Measurements from ENCODE around the gene PIK3AP1. TPM values are rescaled to one million over a fixed set of nuclear protein-coding genes. Genes with fewer than 3 reads are reported as not detected.
"Not testable (repeated sequence)": the region's sequence is repeated elsewhere in the genome, so short reads cannot be mapped to it uniquely, and the experiment has no call there.

PIK3AP1 gene
- total RNA-seq, 1 experiment from 2014 or later = 131 TPM

DNA sequence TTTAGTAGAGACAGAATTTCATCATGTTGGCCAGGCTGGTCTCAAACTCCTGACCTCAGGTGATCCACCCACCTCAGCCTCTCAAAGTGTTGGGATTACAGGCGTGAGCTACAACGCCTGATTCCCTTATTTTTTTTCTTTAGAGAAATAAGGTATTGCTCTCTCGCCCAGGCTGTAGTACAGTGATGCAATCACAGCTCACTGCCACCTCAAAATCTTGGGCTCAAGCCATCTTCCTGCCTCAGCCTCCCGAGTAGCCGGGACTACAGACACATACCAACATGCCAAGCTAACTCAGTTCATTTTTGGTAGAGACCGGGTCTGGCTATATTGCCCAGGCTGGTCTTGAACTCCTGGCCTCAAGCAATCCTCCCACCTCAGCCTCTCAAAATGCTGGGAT lies 21.2 kb upstream of the PIK3AP1 start:
- H3K9me2 ChIP-seq (replicated peaks; ENCODE audit: insufficient read depth, low read length); H3K27me3 ChIP-seq (ENCODE audit: low read length); H2AFZ ChIP-seq (ENCODE audit: low read length); H3K9ac ChIP-seq (ENCODE audit: low read length); H4K20me1 ChIP-seq (ENCODE audit: insufficient read depth, low read depth, low read length); H3K4me2 ChIP-seq (ENCODE audit: low read depth, low read length, poor library complexity, severe bottlenecking); H3K4me3 ChIP-seq (ENCODE audit: low read length); H3K9me3 ChIP-seq (ENCODE audit: low read length); DNase-seq: not testable (repeated sequence)
- peaks cover 14% of the 10 kb centered on the region for H3K36me3 ChIP-seq (ENCODE audit: insufficient read depth, low read length)
- H3K79me2 ChIP-seq (ENCODE audit: low read length) = peaks cover 79% of the 10 kb centered on the region
- peak overlapping the region; percentile 94 for H3K27ac ChIP-seq (ENCODE audit: low read length)
- peaks cover 74% of the 10 kb centered on the region for H3K4me1 ChIP-seq (ENCODE audit: low read length)

DNA sequence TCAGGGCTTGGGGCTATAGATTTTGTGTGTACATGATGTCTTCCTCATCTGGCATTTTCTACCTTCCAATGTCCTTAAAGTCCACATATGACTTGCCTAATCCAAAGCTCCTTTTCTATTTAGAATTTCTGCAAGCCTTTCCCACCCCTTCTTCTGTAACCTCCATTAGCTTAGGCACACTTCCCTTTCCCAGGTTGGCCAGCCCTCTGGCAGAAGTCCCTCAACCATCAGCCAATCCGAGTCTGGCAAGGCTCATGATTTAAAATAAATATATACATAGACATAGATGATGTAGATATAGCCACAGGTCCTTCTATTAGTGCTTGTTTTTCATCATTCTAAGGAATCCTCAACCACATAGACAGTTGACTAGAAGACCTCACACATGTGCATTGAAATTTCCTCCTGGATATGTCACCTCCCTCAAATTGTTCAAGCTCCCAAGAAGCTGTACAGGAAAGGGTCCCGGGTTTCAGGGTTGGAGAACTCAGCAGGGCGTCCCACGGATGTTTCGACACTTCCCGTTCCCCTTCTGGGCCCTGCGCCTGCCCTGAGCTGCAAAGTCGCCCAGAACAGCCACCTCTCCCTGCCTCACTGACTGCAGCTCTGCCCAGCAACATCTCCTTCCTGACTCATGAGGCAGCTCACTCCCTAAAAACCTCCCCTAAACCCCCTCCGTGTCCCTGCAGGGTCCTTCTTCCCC lies 20.4 kb upstream of the PIK3AP1 start:
- Histone ChIP-seq H3K27me3 (ENCODE audit: low read length) (no peaks in the 10 kb centered on the region), H3K4me2 (ENCODE audit: low read depth, low read length, poor library complexity, severe bottlenecking) (peak overlapping the region; percentile 97), H4K20me1 (ENCODE audit: insufficient read depth, low read depth, low read length) (no peaks in the 10 kb centered on the region), H3K9ac (ENCODE audit: low read length) (peak overlapping the region; percentile 66), H3K9me2 (replicated peaks; ENCODE audit: insufficient read depth, low read length) (no peaks in the 10 kb centered on the region), H3K9me3 (ENCODE audit: low read length) (no peaks in the 10 kb centered on the region), H3K36me3 (ENCODE audit: insufficient read depth, low read length) (peaks cover 10% of the 10 kb centered on the region), H3K27ac (ENCODE audit: low read length) (peak overlapping the region; percentile 94), H3K4me1 (ENCODE audit: low read length) (peaks cover 67% of the 10 kb centered on the region), H3K4me3 (ENCODE audit: low read length) (peak overlapping the region; percentile 62), H2AFZ (ENCODE audit: low read length) (no peak overlapping the region), H3K79me2 (ENCODE audit: low read length) (peaks cover 71% of the 10 kb centered on the region)
- DNase-seq = peak; percentile 64

- Histone ChIP-seq H3K4me1 (ENCODE audit: low read length) (peaks cover 63% of the 10 kb centered on the region), H3K4me3 (ENCODE audit: low read length) (peak overlapping the region; percentile 62), H3K9ac (ENCODE audit: low read length) (peak overlapping the region; percentile 66), H3K27me3 (ENCODE audit: low read length) (no peaks in the 10 kb centered on the region), H3K9me2 (replicated peaks; ENCODE audit: insufficient read depth, low read length) (no peaks in the 10 kb centered on the region), H3K36me3 (ENCODE audit: insufficient read depth, low read length) (peaks cover 7% of the 10 kb centered on the region), H4K20me1 (ENCODE audit: insufficient read depth, low read depth, low read length) (no peaks in the 10 kb centered on the region), H3K4me2 (ENCODE audit: low read depth, low read length, poor library complexity, severe bottlenecking) (peak overlapping the region; percentile 97), H3K9me3 (ENCODE audit: low read length) (no peaks in the 10 kb centered on the region), H3K79me2 (ENCODE audit: low read length) (peaks cover 66% of the 10 kb centered on the region), H3K27ac (ENCODE audit: low read length) (peak overlapping the region; percentile 94), H2AFZ (ENCODE audit: low read length) (no peak overlapping the region)
- DNase-seq = no peak
Observed at GRCh38 chr10:96740141-96740540, 19.8 kb upstream of the PIK3AP1 start.

GRCh38 chr10:96737307-96737902 lies 17.1 kb upstream of the PIK3AP1 start:
- not testable (repeated sequence) for H4K20me1 ChIP-seq (ENCODE audit: insufficient read depth, low read depth, low read length); H3K9me3 ChIP-seq (ENCODE audit: low read length); H3K36me3 ChIP-seq (ENCODE audit: insufficient read depth, low read length); H3K27me3 ChIP-seq (ENCODE audit: low read length); H3K9me2 ChIP-seq (replicated peaks; ENCODE audit: insufficient read depth, low read length); H2AFZ ChIP-seq (ENCODE audit: low read length)
- H3K9ac ChIP-seq (ENCODE audit: low read length) = peak overlapping the region; percentile 83
- H3K4me1 ChIP-seq (ENCODE audit: low read length) = peaks cover 39% of the 10 kb centered on the region
- peak overlapping the region; percentile 94 for H3K27ac ChIP-seq (ENCODE audit: low read length)
- peak; percentile 84 for DNase-seq
- H3K4me3 ChIP-seq (ENCODE audit: low read length) = peak overlapping the region; percentile 81
- H3K4me2 ChIP-seq (ENCODE audit: low read depth, low read length, poor library complexity, severe bottlenecking) = peak overlapping the region; percentile 97
- peaks cover 45% of the 10 kb centered on the region for H3K79me2 ChIP-seq (ENCODE audit: low read length)

GRCh38 chr10:96724621-96725020 lies 4.3 kb upstream of the PIK3AP1 start:
- no peak overlapping the region for H3K4me2 ChIP-seq (ENCODE audit: low read depth, low read length, poor library complexity, severe bottlenecking)
- DNase-seq = no peak
- H3K9me2 ChIP-seq (replicated peaks; ENCODE audit: insufficient read depth, low read length) = no peaks in the 10 kb centered on the region
- peaks cover 5% of the 10 kb centered on the region for H3K79me2 ChIP-seq (ENCODE audit: low read length)
- no peaks in the 10 kb centered on the region for H4K20me1 ChIP-seq (ENCODE audit: insufficient read depth, low read depth, low read length)
- no peak overlapping the region for H3K4me3 ChIP-seq (ENCODE audit: low read length)
- no peaks in the 10 kb centered on the region for H3K36me3 ChIP-seq (ENCODE audit: insufficient read depth, low read length)
- no peak overlapping the region for H3K27ac ChIP-seq (ENCODE audit: low read length)
- no peak overlapping the region for H2AFZ ChIP-seq (ENCODE audit: low read length)
- no peaks in the 10 kb centered on the region for H3K27me3 ChIP-seq (ENCODE audit: low read length)
- H3K9ac ChIP-seq (ENCODE audit: low read length) = no peak overlapping the region
- peaks cover 35% of the 10 kb centered on the region for H3K4me1 ChIP-seq (ENCODE audit: low read length)
- no peaks in the 10 kb centered on the region; the same call in 1 of the 2 replicates for H3K9me3 ChIP-seq (ENCODE audit: low read length)

DNA sequence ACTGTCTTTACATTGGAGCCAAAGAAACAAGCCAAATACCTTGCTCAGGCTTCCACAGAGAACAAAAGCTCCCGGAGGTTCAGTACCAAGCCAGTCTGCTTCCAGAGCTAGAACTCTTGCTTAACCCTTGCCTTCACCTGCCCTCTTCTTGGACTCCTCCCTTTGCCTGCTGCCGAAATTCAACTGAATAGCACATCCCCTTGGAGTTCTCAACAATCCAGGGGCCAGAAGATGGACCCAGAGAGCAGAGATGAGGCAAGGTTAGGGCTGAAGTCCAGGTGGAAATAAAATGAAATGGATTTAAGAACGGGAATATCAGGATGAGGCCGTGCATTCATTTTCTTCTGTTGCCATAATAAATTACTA lies 876 bp upstream of the PIK3AP1 start:
- Histone ChIP-seq H3K9ac (ENCODE audit: low read length) (peak overlapping the region; percentile 97), H3K79me2 (ENCODE audit: low read length) (peaks cover 39% of the 10 kb centered on the region), H3K9me3 (ENCODE audit: low read length) (no peaks in the 10 kb centered on the region; the same call in 1 of the 2 replicates), H3K27me3 (ENCODE audit: low read length) (no peaks in the 10 kb centered on the region), H4K20me1 (ENCODE audit: insufficient read depth, low read depth, low read length) (peaks cover 11% of the 10 kb centered on the region; the same call in 1 of the 2 replicates), H3K9me2 (replicated peaks; ENCODE audit: insufficient read depth, low read length) (no peaks in the 10 kb centered on the region), H3K4me1 (ENCODE audit: low read length) (peaks cover 40% of the 10 kb centered on the region), H2AFZ (ENCODE audit: low read length) (no peak overlapping the region), H3K4me3 (ENCODE audit: low read length) (peak overlapping the region; percentile 91), H3K27ac (ENCODE audit: low read length) (peak overlapping the region; percentile 98), H3K36me3 (ENCODE audit: insufficient read depth, low read length) (peaks cover 10% of the 10 kb centered on the region), H3K4me2 (ENCODE audit: low read depth, low read length, poor library complexity, severe bottlenecking) (peak overlapping the region; percentile 82)
- no peak for DNase-seq

DNA sequence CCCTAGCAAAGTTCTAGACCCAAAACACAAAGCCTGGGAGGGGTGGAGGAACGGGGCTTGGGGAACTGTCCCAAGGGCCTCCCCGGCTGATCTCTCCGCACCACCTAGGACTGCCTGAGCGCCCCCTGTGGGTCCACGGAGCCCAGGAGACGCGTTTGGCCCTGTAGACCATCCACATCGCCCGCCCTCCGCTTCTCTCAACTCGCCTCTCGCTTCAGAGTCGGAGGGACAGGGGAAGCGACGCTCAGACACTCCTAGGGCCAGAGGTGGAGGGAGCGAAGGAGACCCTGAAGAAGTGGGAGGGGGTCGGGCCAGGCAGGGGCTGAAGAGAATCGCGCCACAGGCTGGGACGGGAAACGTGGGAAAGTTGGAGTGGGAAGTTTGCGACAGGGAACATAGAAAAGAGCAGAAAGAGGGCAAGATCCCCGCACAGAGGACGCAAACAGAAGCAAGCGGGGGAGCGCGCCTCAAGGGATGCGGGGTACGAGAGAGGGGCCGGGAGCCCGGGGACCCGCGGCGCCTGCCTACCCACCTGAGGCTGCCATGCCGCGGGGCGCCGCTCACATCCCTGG lies 378 bp downstream of the PIK3AP1 start:
- peak; percentile 90 for DNase-seq
- no peak overlapping the region for H2AFZ ChIP-seq (ENCODE audit: low read length)
- H3K4me2 ChIP-seq (ENCODE audit: low read depth, low read length, poor library complexity, severe bottlenecking) = peak overlapping the region; percentile 82
- peaks cover 12% of the 10 kb centered on the region for H3K36me3 ChIP-seq (ENCODE audit: insufficient read depth, low read length)
- no peaks in the 10 kb centered on the region for H3K9me2 ChIP-seq (replicated peaks; ENCODE audit: insufficient read depth, low read length)
- H3K27ac ChIP-seq (ENCODE audit: low read length) = peak overlapping the region; percentile 98
- no peaks in the 10 kb centered on the region for H3K9me3 ChIP-seq (ENCODE audit: low read length)
- H4K20me1 ChIP-seq (ENCODE audit: insufficient read depth, low read depth, low read length) = peaks cover 13% of the 10 kb centered on the region; the same call in 1 of the 2 replicates
- H3K79me2 ChIP-seq (ENCODE audit: low read length) = peaks cover 51% of the 10 kb centered on the region
- H3K9ac ChIP-seq (ENCODE audit: low read length) = peak overlapping the region; percentile 97
- no peaks in the 10 kb centered on the region for H3K27me3 ChIP-seq (ENCODE audit: low read length)
- peaks cover 41% of the 10 kb centered on the region for H3K4me1 ChIP-seq (ENCODE audit: low read length)
- H3K4me3 ChIP-seq (ENCODE audit: low read length) = peak overlapping the region; percentile 91

GRCh38 chr10:96719200-96719599 lies 1.1 kb downstream of the PIK3AP1 start:
- no peak for DNase-seq
- Histone ChIP-seq H2AFZ (ENCODE audit: low read length) (no peak overlapping the region), H3K79me2 (ENCODE audit: low read length) (peaks cover 58% of the 10 kb centered on the region), H3K27me3 (ENCODE audit: low read length) (no peaks in the 10 kb centered on the region), H3K36me3 (ENCODE audit: insufficient read depth, low read length) (peaks cover 15% of the 10 kb centered on the region), H3K4me3 (ENCODE audit: low read length) (peak overlapping the region; percentile 91), H3K9me2 (replicated peaks; ENCODE audit: insufficient read depth, low read length) (no peaks in the 10 kb centered on the region), H3K4me2 (ENCODE audit: low read depth, low read length, poor library complexity, severe bottlenecking) (peak overlapping the region; percentile 82), H3K9ac (ENCODE audit: low read length) (peak overlapping the region; percentile 97), H3K9me3 (ENCODE audit: low read length) (no peaks in the 10 kb centered on the region), H3K4me1 (ENCODE audit: low read length) (peaks cover 47% of the 10 kb centered on the region), H3K27ac (ENCODE audit: low read length) (peak overlapping the region; percentile 98), H4K20me1 (ENCODE audit: insufficient read depth, low read depth, low read length) (peaks cover 17% of the 10 kb centered on the region; the same call in 1 of the 2 replicates)
